K562 (cell line): ENCODE results near the gene HAGHL. TPM values are rescaled to one million over a fixed set of nuclear protein-coding genes. Genes with fewer than 3 reads are reported as not detected.

Experiments used
- ASH1L ChIP-seq: fragments of 450-650 bp; IDR thresholded peaks from 2 replicates; pipeline ENCODE4 v1.6.1; 2018; ENCODE audit warnings: borderline replicate concordance, mild to moderate bottlenecking, low read depth; ENCODE audit not compliant: partially characterized antibody
- CEBPB ChIP-seq: fragments of 450-650 bp; IDR thresholded peaks from 2 replicates; pipeline ENCODE4 v1.6.1; 2016; ENCODE audit warnings: missing genetic modification characterization, missing compliant biosample characterization
- CEBPZ ChIP-seq: fragments of 150-350 bp; IDR thresholded peaks from 2 replicates; pipeline ENCODE4 v1.6.1; 2014; ENCODE audit warnings: low read depth, mild to moderate bottlenecking, low read length, borderline replicate concordance
- DDX20 ChIP-seq: fragments of 450-650 bp; IDR thresholded peaks from 2 replicates; pipeline ENCODE4 v1.6.1; 2016; ENCODE audit warnings: missing genetic modification characterization, low read depth, mild to moderate bottlenecking, missing compliant biosample characterization, moderate library complexity
- ELK1 ChIP-seq: sonication (generic); formaldehyde crosslinking; IDR thresholded peaks from 2 replicates; pipeline ENCODE4 v1.8.1; 2022; ENCODE audit warnings: missing genetic modification reagents
- ETV6 ChIP-seq, 3 experiments: fragments of 150-350 bp in 1 of 3; sonication (generic) in 1 of 3; formaldehyde crosslinking in 1 of 3; IDR thresholded peaks; 2 replicates each; pipeline versions ENCODE4 v1.6.1 to v1.8.0; 2014 to 2022; ENCODE audit warnings: borderline replicate concordance in 2 of 3, low read depth in 2 of 3, antibody characterized with exemption in 1 of 3, low read length in 1 of 3, mild to moderate bottlenecking in 1 of 3, missing genetic modification reagents in 1 of 3
- FOS ChIP-seq: IDR thresholded peaks from 3 replicates; pipeline ENCODE4 v1.6.1; 2011; ENCODE audit not compliant: insufficient read length; ENCODE audit errors: extremely low read depth
- FOSL1 ChIP-seq: fragments of 200-800 bp; sonication (Bioruptor generic); conservative IDR thresholded peaks from 2 replicates; pipeline ENCODE4 v1.6.1; 2016; ENCODE audit warnings: missing genetic modification characterization, missing compliant biosample characterization
- GABPB1 ChIP-seq: sonication (generic); formaldehyde crosslinking; IDR thresholded peaks from 2 replicates; pipeline ENCODE4 v1.8.0; 2022; ENCODE audit warnings: mild to moderate bottlenecking, missing genetic modification reagents
- GTF2F1 ChIP-seq: IDR thresholded peaks from 2 replicates; pipeline ENCODE4 v1.6.1; 2011; ENCODE audit warnings: low read depth, low read length, improper control_type of control experiment
- HDAC1 ChIP-seq, 2 experiments: fragments of 450-650 bp; IDR thresholded peaks; 2 replicates each; pipeline ENCODE4 v1.6.1; 2016 to 2017; ENCODE audit warnings: inconsistent platforms in 1 of 2, mild to moderate bottlenecking in 1 of 2, moderate library complexity in 1 of 2
- IFI16 ChIP-seq: fragments of 250-450 bp; sonication (Bioruptor Pico); IDR thresholded peaks from 2 replicates; pipeline ENCODE4 v2.1.2; 2022; ENCODE audit warnings: mild to moderate bottlenecking, inconsistent platforms
- POLR2A ChIP-seq: fragments of 450-650 bp; conservative IDR thresholded peaks from 2 replicates; pipeline ENCODE4 v1.6.1; 2016
- RERE ChIP-seq: sonication (generic); formaldehyde crosslinking; IDR thresholded peaks from 2 replicates; pipeline ENCODE4 v1.8.0; 2023; ENCODE audit warnings: missing genetic modification reagents, mild to moderate bottlenecking, borderline replicate concordance
- SETDB1 ChIP-seq: IDR thresholded peaks from one replicate; pipeline ENCODE4 v1.6.1; 2012; ENCODE audit warnings: low read length, control low read depth, inconsistent platforms
- TCFL5 ChIP-seq: fragments of 250-450 bp; sonication (Bioruptor Pico); conservative IDR thresholded peaks from 2 replicates; pipeline ENCODE4 v1.6.1; 2021; ENCODE audit warnings: mild to moderate bottlenecking, moderate library complexity, matching md5 sums
- polyA plus RNA-seq, 8 experiments: library from polyadenylated mRNA; depleted of rRNA in 4 of 8; stranded (reverse) in 5 of 8; unstranded in 3 of 8; fragments of >200 nt; fragmentation: Nextera tagmentation in 2 of 8; fragmentation: Illumina TruSeq in 1 of 8; extraction: Ambion mirVana in 2 of 8; extraction: Trizol in 1 of 8; gene quantifications; 2 replicates each; pipeline versions ENCODE4 v1.2.1 to v1.2.3, GENCODE V29; 2011 to 2014; ENCODE audit warnings: inconsistent platforms in 1 of 8, missing spikeins in 1 of 8
- total RNA-seq, 7 experiments: library from RNA; depleted of rRNA in 6 of 7; stranded (reverse); fragments of >200 nt in 6 of 7; fragmentation: Illumina TruSeq in 2 of 7; extraction: Trizol in 2 of 7; gene quantifications; 2 replicates each; pipeline versions ENCODE4 v1.2.1 to v1.2.3, GENCODE V29; 2011 to 2021; ENCODE audit warnings: low replicate concordance in 1 of 7

Gene HAGHL
- total and polyA plus RNA-seq, 9 of the 15 experiments (the other 6 are each of a cell fraction or from before 2014, with no cell fraction given) = 0.31 to 83.4 (median 20.7) TPM

- TF ChIP-seq CEBPZ (no peak), GTF2F1 (no peak), TCFL5 (CRISPR knock-in tag) (no peak), POLR2A (peak; percentile 83), SETDB1 (no peak), FOSL1 (tag) (no peak), RERE (no peak), ELK1 (CRISPR knock-in tag) (no peak), DDX20 (tag) (no peak), ETV6 (IDR thresholded peaks at IDR 0.05; ENCODE audit: borderline replicate concordance in 1 of 2, low read depth in 2 of 2, low read length in 1 of 2) (no peak), ETV6 (CRISPR knock-in tag; IDR thresholded peaks at IDR 0.05; ENCODE audit: borderline replicate concordance) (no peak), ASH1L (no peak), FOS (no peak), IFI16 (CRISPR knock-in tag) (no peak), CEBPB (tag) (no peak), HDAC1 (IDR thresholded peaks at IDR 0.05) (peak in 1 of 2 experiments; percentile 80; a peak in 2 of 4 replicates), GABPB1 (CRISPR knock-in tag) (no peak)
Observed at GRCh38 chr16:678858-679813, 47.8 kb upstream of the HAGHL start (continued).
